ENCODE results near the gene SERPING1. TPM values are rescaled to one million over a fixed set of nuclear protein-coding genes. Genes with fewer than 3 reads are reported as not detected.

SERPING1 gene
- total RNA-seq (2022; extraction: Qiagen RNA extraction) = 0.53 to 1.3 TPM (median 0.88 TPM) in 5 replicates

DNA sequence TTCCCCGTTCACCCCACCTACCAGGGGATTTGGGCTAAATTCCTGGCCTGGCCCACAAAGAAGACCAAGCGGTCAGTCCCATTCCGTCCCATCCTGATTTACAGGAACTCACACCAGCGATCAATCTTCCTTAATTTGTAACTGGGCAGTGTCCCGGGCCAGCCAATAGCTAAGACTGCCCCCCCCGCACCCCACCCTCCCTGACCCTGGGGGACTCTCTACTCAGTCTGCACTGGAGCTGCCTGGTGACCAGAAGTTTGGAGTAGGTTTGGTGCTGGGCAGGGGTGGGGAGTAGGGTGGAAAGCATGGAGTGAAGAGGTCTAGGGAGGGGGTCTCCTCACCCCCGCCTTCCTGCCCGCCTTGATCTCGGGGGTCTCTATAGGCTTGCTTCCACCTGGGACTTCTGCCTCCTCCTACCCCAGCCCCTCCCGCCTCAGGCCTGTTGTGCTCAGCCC, at the start of gene SERPING1:
Gene SERPING1, plus strand, starts transcription at position 225 of the 455 bp plus-strand sequence. CDS start 586 bp downstream, outside the sequence.

DNA sequence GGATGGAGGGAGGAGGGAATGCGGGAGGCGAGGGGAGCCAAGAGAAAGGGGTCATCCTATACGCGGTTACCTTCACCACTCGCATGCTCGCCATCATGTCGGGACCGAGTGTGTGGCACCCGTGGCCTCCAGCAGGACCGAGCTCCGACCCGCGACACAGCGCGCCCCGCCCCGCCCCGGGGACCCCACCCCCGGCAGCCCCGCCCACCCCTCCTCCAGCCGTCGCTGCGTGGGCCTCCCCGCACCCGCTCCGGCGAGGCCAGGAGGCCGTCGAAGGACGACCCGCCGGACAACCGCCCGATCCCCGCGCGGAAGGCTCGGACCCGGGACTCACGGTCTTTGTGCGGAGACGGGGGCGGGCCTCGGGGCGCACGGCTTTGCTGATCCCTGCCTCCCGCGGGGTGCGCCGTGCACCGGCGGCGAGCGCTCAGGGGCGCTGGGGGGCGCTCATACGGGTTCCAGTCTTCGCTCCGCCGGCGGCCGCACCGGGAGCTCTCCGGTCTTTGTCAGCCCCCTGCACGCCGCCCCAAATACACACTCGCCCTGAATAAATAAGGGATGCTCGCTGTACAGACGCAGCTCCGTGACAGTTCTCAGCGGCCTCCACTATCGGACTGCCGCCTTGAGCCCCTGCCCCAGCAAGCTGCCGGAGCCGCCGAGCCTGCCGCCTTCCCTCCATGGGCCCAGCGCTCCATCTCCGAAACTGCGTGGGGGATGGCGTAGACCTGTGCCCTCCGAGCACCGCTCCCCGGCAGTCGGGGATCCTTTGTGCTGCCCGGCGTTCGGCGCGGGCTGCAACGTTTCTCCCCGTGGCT, 29.8 kb upstream of the SERPING1 start, which contains the start of gene UBE2L6:
Gene UBE2L6, minus strand, starts transcription at position 158 of the 815 bp plus-strand sequence. Its CDS starts 61 bp downstream, at position 97.

GRCh38 chr11:57649826-57650738, 52.6 kb downstream of the SERPING1 start, which contains the start of gene YPEL4:
YPEL4 (minus strand) TSS chr11:57649912; CDS start chr11:57647107, 2,805 bp downstream.

GRCh38 chr11:57657194-57658022, 59.9 kb downstream of the SERPING1 start, which contains the start of gene CLP1:
CLP1 (plus strand) TSS chr11:57657762; CDS start chr11:57659477, 1,715 bp downstream.

Other genes starting within 250 kb of the SERPING1 start
- gene PRG3, start 216.5 kb upstream of the SERPING1 start, total RNA-seq (2022; extraction: Qiagen RNA extraction) = not detected in 5 replicates
- 0.08 TPM in 1 of 5 replicates, not detected in the others for gene PRG2, start 207.0 kb upstream of the SERPING1 start, total RNA-seq (2022; extraction: Qiagen RNA extraction)
- gene SLC43A3, start 170.6 kb upstream of the SERPING1 start, total RNA-seq (2022; extraction: Qiagen RNA extraction) = 0.33 to 0.85 TPM (median 0.53 TPM) in 5 replicates
- gene RTN4RL2, start 137.2 kb upstream of the SERPING1 start, total RNA-seq (2022; extraction: Qiagen RNA extraction) = 49.3 to 87.5 TPM (median 82.4 TPM) in 5 replicates
- 2.1 to 2.7 TPM (median 2.4 TPM) in 5 replicates for gene SLC43A1, start 82.0 kb upstream of the SERPING1 start, total RNA-seq (2022; extraction: Qiagen RNA extraction)
- gene TIMM10, start 66.9 kb upstream of the SERPING1 start, total RNA-seq (2022; extraction: Qiagen RNA extraction) = 142 to 175 TPM (median 153 TPM) in 5 replicates
- gene SMTNL1, start 60.1 kb upstream of the SERPING1 start, total RNA-seq (2022; extraction: Qiagen RNA extraction) = not detected in 5 replicates
- 36.5 to 43.9 TPM (median 43.0 TPM) in 5 replicates for gene UBE2L6, start 30.0 kb upstream of the SERPING1 start, total RNA-seq (2022; extraction: Qiagen RNA extraction)
- gene YPEL4, start 52.2 kb downstream of the SERPING1 start, total RNA-seq (2022; extraction: Qiagen RNA extraction) = 0.18 to 0.39 TPM (median 0.28 TPM) in 5 replicates
- gene CLP1, start 60.1 kb downstream of the SERPING1 start, total RNA-seq (2022; extraction: Qiagen RNA extraction) = 28.1 to 30.7 TPM (median 28.9 TPM) in 5 replicates
- gene ZDHHC5, start 70.4 kb downstream of the SERPING1 start, total RNA-seq (2022; extraction: Qiagen RNA extraction) = 66.8 to 83.2 TPM (median 69.5 TPM) in 5 replicates
- gene MED19, start 114.5 kb downstream of the SERPING1 start, total RNA-seq (2022; extraction: Qiagen RNA extraction) = 24.9 to 35.2 TPM (median 29.8 TPM) in 5 replicates
- gene TMX2, start 114.9 kb downstream of the SERPING1 start, total RNA-seq (2022; extraction: Qiagen RNA extraction) = 142 to 168 TPM (median 155 TPM) in 5 replicates
- 96.8 to 150 TPM (median 143 TPM) in 5 replicates for gene SELENOH, start 143.8 kb downstream of the SERPING1 start, total RNA-seq (2022; extraction: Qiagen RNA extraction)
- gene BTBD18, start 154.1 kb downstream of the SERPING1 start, total RNA-seq (2022; extraction: Qiagen RNA extraction) = not detected in 5 replicates
- 52.3 to 70.5 TPM (median 61.3 TPM) in 5 replicates for gene CTNND1, start 164.1 kb downstream of the SERPING1 start, total RNA-seq (2022; extraction: Qiagen RNA extraction)

Measured in A549 treated with Hydrocortisone at 1 μM for 4 hours (cell line).